ENCODE results near the gene OGFR.

GRCh38 chr20:62823688-62824475 lies 19.2 kb downstream of the OGFR start:
- no peak for TF ChIP-seq POLR2A (IDR thresholded peaks at IDR 0.05)
- TF ChIP-seq CTCF (IDR thresholded peaks at IDR 0.05), result no peak

Measured in Peyer's patch (tissue), 4 donors.